OCI-LY7 (cell line): ENCODE data around the gene MKI67. TPM values are rescaled to one million over a fixed set of nuclear protein-coding genes. Genes with fewer than 3 reads are reported as not detected.

ENCODE experiments used
- BruUV-seq: library from RNA; stranded (reverse); fragments of 400-500 nt; replicated peaks from 2 replicates; lab custom pipeline; 2021; lab: Mats Ljungman, UMichigan
- CTCF ChIA-PET: fragments of 300-600 bp; sonication (Branson Sonifier 250); formaldehyde crosslinking; loops from one replicate; lab custom pipeline; 2022; ENCODE audit warnings: antibody characterized with exemption; ENCODE audit not compliant: unreplicated experiment; lab: Charles Lee
- POLR2A ChIA-PET: fragments of 300-600 bp; sonication (Branson Sonifier 250); formaldehyde crosslinking; loops from one replicate; lab custom pipeline; 2022; ENCODE audit warnings: antibody characterized with exemption; lab: Charles Lee
- DNase-seq: peaks from one replicate; pipeline ENCODE4 v3.0.0-alpha.2; 2015; ENCODE audit warnings: low spot score
- H2AFZ ChIP-seq: fragments of 200-600 bp; sonication (generic), shearing (Covaris generic); 2 replicates; pipeline ENCODE4 v1.6.1; 2014; ENCODE audit warnings: mild to moderate bottlenecking, antibody characterized with exemption, low read length, moderate library complexity
- H3K27ac ChIP-seq: fragments of 200-600 bp; sonication (generic); 2 replicates; pipeline ENCODE4 v1.5.1; 2014; ENCODE audit warnings: mixed run types, low read depth, mild to moderate bottlenecking, moderate library complexity, low read length, inconsistent platforms; ENCODE audit not compliant: poor library complexity, severe bottlenecking
- H3K36me3 ChIP-seq: fragments of 200-600 bp; sonication (generic); 2 replicates; pipeline ENCODE4 v1.6.1; 2014; ENCODE audit warnings: mild to moderate bottlenecking, antibody characterized with exemption, low read length, moderate library complexity, mixed read lengths; ENCODE audit not compliant: insufficient read depth
- H3K4me1 ChIP-seq: fragments of 200-600 bp; sonication (generic); 2 replicates; pipeline ENCODE4 v1.5.1; 2014; ENCODE audit warnings: mild to moderate bottlenecking, low read length; ENCODE audit not compliant: insufficient read depth, poor library complexity, severe bottlenecking
- H3K4me2 ChIP-seq: fragments of 200-600 bp; sonication (generic); 2 replicates; pipeline ENCODE4 v1.6.1; 2014; ENCODE audit warnings: mild to moderate bottlenecking, low read length
- H3K4me3 ChIP-seq: fragments of 200-600 bp; sonication (generic); 2 replicates; pipeline ENCODE4 v1.5.1; 2014; ENCODE audit warnings: mild to moderate bottlenecking, low read depth, low read length; ENCODE audit not compliant: poor library complexity, severe bottlenecking
- H3K79me2 ChIP-seq: fragments of 200-600 bp; sonication (generic); 2 replicates; pipeline ENCODE4 v1.6.1; 2016; ENCODE audit warnings: low read depth, mild to moderate bottlenecking, low read length, moderate library complexity, mixed read lengths; ENCODE audit not compliant: insufficient read depth
- H3K9me2 ChIP-seq: fragments of 200-600 bp; sonication (generic); 2 replicates; pipeline ENCODE4 v1.6.1; 2016; ENCODE audit warnings: mild to moderate bottlenecking, low read length, mixed read lengths; ENCODE audit not compliant: insufficient read depth
- H3K9me3 ChIP-seq: fragments of 200-600 bp; sonication (generic); 2 replicates; pipeline ENCODE4 v1.6.1; 2014; ENCODE audit warnings: mild to moderate bottlenecking, mixed run types, low read length, mixed read lengths
- H4K20me1 ChIP-seq: fragments of 200-600 bp; sonication (generic); 2 replicates; pipeline ENCODE4 v1.6.1; 2014; ENCODE audit warnings: mild to moderate bottlenecking, antibody characterized with exemption, low read length, moderate library complexity, mixed read lengths; ENCODE audit not compliant: insufficient read depth
- EZH2phosphoT487 ChIP-seq: fragments of 200-600 bp; sonication (generic); IDR thresholded peaks from 2 replicates; pipeline ENCODE4 v1.6.1; 2018; ENCODE audit warnings: low read depth, borderline replicate concordance, mild to moderate bottlenecking, mixed run types, antibody characterized with exemption, low read length, moderate library complexity, mixed read lengths
- intact Hi-C: fragments of 100-400 bp; cut with micrococcal nuclease; formaldehyde crosslinking; loops from one replicate; pipeline ENCODE4 v1.10.0; 2022; ENCODE audit not compliant: unreplicated experiment
- total RNA-seq, 2 experiments: library from RNA; depleted of rRNA in 1 of 2; stranded (reverse); fragments of >200 nt in 1 of 2; shearing (Covaris generic) in 1 of 2; gene quantifications; 2 replicates each; pipeline ENCODE4 v1.2.3, GENCODE V29; 2014 to 2022
- TF ChIP-seq, protein P1 (sequence below): fragments of 200-600 bp; sonication (generic); conservative IDR thresholded peaks from 2 replicates; pipeline ENCODE4 v1.5.1; 2014; ENCODE audit warnings: mild to moderate bottlenecking, antibody characterized with exemption, low read length, moderate library complexity, mixed read lengths

Gene MKI67
- total RNA-seq, 2 experiments from 2014 or later: 139 to 192 TPM

GRCh38 chr10:128165536-128165935, 39.3 kb upstream of the MKI67 start:
- no peak for TF ChIP-seq EZH2phosphoT487
- TF ChIP-seq, protein P1, sequence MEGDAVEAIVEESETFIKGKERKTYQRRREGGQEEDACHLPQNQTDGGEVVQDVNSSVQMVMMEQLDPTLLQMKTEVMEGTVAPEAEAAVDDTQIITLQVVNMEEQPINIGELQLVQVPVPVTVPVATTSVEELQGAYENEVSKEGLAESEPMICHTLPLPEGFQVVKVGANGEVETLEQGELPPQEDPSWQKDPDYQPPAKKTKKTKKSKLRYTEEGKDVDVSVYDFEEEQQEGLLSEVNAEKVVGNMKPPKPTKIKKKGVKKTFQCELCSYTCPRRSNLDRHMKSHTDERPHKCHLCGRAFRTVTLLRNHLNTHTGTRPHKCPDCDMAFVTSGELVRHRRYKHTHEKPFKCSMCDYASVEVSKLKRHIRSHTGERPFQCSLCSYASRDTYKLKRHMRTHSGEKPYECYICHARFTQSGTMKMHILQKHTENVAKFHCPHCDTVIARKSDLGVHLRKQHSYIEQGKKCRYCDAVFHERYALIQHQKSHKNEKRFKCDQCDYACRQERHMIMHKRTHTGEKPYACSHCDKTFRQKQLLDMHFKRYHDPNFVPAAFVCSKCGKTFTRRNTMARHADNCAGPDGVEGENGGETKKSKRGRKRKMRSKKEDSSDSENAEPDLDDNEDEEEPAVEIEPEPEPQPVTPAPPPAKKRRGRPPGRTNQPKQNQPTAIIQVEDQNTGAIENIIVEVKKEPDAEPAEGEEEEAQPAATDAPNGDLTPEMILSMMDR: no peak
- no peaks in the 10 kb centered on the region for H4K20me1 ChIP-seq
- H3K9me2 ChIP-seq: no peaks in the 10 kb centered on the region
- intact Hi-C loops: no loop called here
- no peak overlapping the region for H3K4me3 ChIP-seq
- POLR2A ChIA-PET: no interaction called here
- H2AFZ ChIP-seq: no peak overlapping the region
- no TSS peak for BruUV-seq
- no peaks in the 10 kb centered on the region for H3K9me3 ChIP-seq
- no peak overlapping the region for H3K27ac ChIP-seq
- no peaks in the 10 kb centered on the region for H3K79me2 ChIP-seq
- no peak overlapping the region for H3K4me2 ChIP-seq
- DNase-seq: no peak
- CTCF ChIA-PET: no interaction called here
- no peaks in the 10 kb centered on the region for H3K4me1 ChIP-seq
- no peaks in the 10 kb centered on the region for H3K36me3 ChIP-seq

GRCh38 chr10:128163701-128164100, 37.5 kb upstream of the MKI67 start:
- intact Hi-C loops: no loop called here
- POLR2A ChIA-PET: no interaction called here

DNA sequence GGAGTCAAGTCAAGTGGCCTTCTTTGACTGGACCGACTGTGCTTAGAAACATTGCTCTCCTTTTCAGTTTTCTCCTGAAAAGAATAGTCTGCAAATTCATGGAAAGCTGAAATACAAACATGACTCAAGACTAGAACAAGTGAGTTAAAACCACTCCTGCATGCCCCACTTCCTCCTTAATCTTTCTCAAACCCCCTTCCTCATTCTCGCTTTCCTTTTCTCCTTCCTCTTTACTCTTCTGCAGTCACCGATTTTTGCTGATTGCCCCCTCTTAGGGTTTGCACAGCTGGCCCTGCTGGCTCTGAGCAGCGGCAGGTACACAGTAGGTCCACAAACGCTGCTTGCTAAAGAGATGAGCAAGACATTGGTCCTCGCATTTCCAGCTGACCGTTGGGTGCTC, 34.8 kb upstream of the MKI67 start:
- Histone ChIP-seq H3K79me2 (no peaks in the 10 kb centered on the region), H3K4me2 (no peak overlapping the region), H3K4me3 (no peak overlapping the region), H3K4me1 (no peaks in the 10 kb centered on the region), H3K27ac (no peak overlapping the region), H4K20me1 (no peaks in the 10 kb centered on the region), H3K36me3 (no peaks in the 10 kb centered on the region), H3K9me2 (no peaks in the 10 kb centered on the region), H3K9me3 (no peaks in the 10 kb centered on the region), H2AFZ (no peak overlapping the region)
- DNase-seq: no peak
- TF ChIP-seq, protein P1: no peak
- TF ChIP-seq EZH2phosphoT487: no peak
- intact Hi-C loops: no loop called here
- ChIA-PET CTCF (no interaction called here), POLR2A (no interaction called here)
- no TSS peak for BruUV-seq

More at GRCh38 chr10:128163701-128164100, 37.5 kb upstream of the MKI67 start:
- TF ChIP-seq, protein P1: no peak
- TF ChIP-seq EZH2phosphoT487: no peak
- BruUV-seq: no TSS peak
- Histone ChIP-seq H4K20me1 (no peaks in the 10 kb centered on the region), H2AFZ (no peak overlapping the region), H3K79me2 (no peaks in the 10 kb centered on the region), H3K4me1 (no peaks in the 10 kb centered on the region), H3K27ac (no peak overlapping the region), H3K9me2 (no peaks in the 10 kb centered on the region), H3K36me3 (no peaks in the 10 kb centered on the region), H3K4me2 (no peak overlapping the region), H3K9me3 (no peaks in the 10 kb centered on the region), H3K4me3 (no peak overlapping the region)
- CTCF ChIA-PET: no interaction called here
- DNase-seq: no peak
